GM12873 (cell line): Measurements from ENCODE around the gene CCDC110.

Experiments
- CTCF ChIP-seq: IDR thresholded peaks from 2 replicates; pipeline ENCODE4 v1.5.1; 2012; ENCODE audit warnings: low read depth, mild to moderate bottlenecking, moderate library complexity, low read length, control low read depth; ENCODE audit not compliant: insufficient read depth; ENCODE audit errors: missing control alignments

The CCDC110 gene

GRCh38 chr4:185470501-185471195 lies 885 bp downstream of the CCDC110 start:
- TF ChIP-seq CTCF, result no peak

DNA sequence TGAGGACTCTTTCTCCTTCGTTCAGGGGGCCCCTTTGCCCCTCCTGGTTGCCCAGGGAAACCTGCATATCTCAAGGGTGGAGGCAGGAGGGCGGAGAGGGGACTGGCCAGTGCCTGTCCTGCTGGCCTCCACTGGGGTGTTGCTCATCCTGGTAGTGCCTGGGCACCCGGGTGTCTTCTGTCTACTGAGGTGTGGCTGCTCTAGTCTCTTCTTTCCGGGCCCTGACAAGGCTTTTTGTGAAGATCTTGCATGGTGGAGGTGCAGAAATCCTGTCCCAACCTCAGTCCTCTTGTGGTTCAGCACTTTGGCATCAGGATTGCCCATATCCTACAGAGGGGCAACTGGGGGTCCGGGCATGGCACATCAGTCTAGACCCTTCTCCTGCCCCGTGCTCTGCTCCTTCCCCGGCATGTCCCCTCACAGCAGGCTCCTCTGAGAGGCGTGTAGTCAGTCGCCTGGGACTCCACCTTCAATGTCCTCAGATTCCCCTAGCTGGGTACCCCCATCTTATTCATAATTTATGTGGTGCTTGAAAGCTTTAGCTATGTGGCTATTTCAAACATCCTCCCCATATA lies 1.9 kb downstream of the CCDC110 start:
- no peak for TF ChIP-seq CTCF

DNA sequence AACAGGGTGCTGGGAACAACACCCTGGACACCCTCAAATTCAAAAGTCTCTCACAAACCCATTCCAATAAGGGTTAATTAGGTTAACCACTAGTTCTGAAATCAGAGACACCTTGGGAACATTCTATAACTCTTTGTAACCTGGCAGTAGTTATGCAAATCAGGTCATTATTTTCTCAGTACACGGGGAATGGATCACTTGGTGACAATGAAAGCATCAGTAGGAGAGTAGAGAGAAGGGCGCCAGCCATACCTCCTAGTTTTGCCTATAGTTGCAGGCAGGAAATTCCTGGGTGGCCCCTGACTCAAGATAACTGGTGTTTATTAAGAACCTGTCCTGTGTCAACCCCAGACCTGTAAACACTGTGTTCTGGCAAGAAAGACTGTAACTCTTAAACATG lies 2.5 kb downstream of the CCDC110 start:
- no peak for TF ChIP-seq CTCF

- no peak for TF ChIP-seq CTCF
Observed at GRCh38 chr4:185467991-185468390, 3.5 kb downstream of the CCDC110 start.

DNA sequence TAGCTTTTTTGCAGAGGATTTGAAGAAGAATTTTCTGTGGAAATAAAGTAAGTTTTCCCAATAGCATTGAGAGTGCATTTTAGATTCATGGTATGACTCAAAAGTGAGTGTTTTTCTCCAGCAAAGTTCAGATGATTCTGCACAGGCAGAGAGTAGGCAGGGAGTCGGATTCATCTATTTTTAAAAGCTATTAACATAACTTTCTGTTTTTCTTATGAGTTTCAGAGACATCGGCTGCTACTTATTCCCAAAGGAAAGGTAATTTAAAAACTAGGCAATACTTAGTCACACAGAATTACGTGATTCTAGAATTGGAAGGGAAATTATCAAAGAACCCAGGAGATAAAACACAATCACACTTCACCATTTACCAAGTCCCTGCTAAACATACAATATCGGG lies 4.4 kb downstream of the CCDC110 start:
- no peak for TF ChIP-seq CTCF

GRCh38 chr4:185465707-185466106 lies 5.8 kb downstream of the CCDC110 start:
- TF ChIP-seq CTCF, result no peak

DNA sequence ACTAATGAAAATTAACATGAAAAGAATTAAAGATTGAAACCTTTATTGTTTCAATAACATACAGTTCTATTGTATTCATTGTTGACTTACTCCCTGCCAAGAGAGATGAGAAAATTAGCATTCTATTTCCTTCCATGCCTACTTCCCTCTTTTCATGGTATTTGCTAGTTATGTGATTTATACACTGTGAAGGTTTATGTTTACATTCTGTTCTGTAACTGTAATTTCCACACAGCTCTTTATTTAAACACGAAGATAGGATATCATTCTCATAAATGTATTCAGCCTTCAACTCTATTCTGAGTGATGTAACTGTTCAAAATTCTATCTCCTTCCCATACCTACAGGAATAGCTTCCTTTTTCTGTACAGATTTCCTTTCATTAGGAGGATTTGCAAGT lies 6.6 kb downstream of the CCDC110 start:
- no peak for TF ChIP-seq CTCF
